Measurements from ENCODE around the gene MRC1. TPM values are rescaled to one million over a fixed set of nuclear protein-coding genes. Genes with fewer than 3 reads are reported as not detected.

Gene MRC1
- total RNA-seq, 1 donor from 2014 or later, result 0.11 TPM

DNA sequence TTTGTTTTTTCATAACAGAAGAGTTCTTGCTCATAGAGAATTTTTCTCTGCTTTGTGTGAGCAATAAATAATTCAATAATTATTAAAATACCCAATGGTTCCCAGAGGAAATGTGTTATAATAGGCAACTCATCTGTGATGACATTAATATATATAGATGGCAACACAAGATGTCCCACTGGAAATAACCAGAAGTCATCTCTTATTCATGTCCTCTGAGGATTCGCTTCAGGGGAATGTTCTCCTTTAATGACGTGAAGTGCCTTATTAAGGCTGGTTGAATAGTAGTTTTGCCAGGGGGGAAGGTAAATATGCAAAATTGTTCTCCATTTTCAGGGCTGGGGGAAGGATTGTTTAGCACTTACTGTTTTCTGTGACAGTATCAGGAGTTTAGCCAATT, 145.7 kb downstream of the MRC1 start:
- Mint-ChIP-seq H3K4me1 (no peaks in the 10 kb centered on the region), H3K36me3 (ENCODE audit: low read depth) (no peaks in the 10 kb centered on the region), H3K9me3 (peaks cover 3% of the 10 kb centered on the region), H3K27me3 (no peaks in the 10 kb centered on the region), H3K27ac (no peak overlapping the region), H3K4me3 (no peak overlapping the region)
- CTCF ChIA-PET, result no interaction called here
- ATAC-seq (ENCODE audit: low read depth), result no peak
- DNase-seq, result no peak
- POLR2A ChIA-PET, result no interaction called here
- intact Hi-C loops (cut with micrococcal nuclease), result no loop called here
- TF ChIP-seq, protein P1, sequence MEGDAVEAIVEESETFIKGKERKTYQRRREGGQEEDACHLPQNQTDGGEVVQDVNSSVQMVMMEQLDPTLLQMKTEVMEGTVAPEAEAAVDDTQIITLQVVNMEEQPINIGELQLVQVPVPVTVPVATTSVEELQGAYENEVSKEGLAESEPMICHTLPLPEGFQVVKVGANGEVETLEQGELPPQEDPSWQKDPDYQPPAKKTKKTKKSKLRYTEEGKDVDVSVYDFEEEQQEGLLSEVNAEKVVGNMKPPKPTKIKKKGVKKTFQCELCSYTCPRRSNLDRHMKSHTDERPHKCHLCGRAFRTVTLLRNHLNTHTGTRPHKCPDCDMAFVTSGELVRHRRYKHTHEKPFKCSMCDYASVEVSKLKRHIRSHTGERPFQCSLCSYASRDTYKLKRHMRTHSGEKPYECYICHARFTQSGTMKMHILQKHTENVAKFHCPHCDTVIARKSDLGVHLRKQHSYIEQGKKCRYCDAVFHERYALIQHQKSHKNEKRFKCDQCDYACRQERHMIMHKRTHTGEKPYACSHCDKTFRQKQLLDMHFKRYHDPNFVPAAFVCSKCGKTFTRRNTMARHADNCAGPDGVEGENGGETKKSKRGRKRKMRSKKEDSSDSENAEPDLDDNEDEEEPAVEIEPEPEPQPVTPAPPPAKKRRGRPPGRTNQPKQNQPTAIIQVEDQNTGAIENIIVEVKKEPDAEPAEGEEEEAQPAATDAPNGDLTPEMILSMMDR (IDR thresholded peaks at IDR 0.05), result no peak

DNA sequence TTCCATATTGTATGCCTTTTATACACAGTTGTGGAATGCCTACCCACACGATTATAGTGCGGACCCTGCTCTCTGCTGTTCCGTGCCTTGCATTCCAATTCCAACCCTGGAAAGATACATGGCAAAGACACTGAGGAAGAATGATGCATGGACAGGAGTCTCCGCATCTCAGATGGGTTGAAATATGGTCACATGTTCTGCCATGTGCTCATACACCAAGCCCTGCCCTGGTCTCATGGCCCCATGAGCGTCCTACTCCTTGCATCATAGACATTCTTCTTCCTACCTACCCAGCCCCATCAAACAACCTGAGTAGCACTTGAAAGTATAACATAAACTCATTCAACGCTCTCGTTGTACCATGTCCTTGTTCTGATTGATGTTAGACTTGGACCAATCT, 148.9 kb downstream of the MRC1 start:
- DNase-seq, result no peak
- ChIA-PET CTCF (no interaction called here), POLR2A (no interaction called here)
- no peaks in the 10 kb centered on the region for H3K27me3 Mint-ChIP-seq
- no peaks in the 10 kb centered on the region for H3K36me3 Mint-ChIP-seq (ENCODE audit: low read depth)
- H3K4me1 Mint-ChIP-seq, result no peaks in the 10 kb centered on the region
- no peak for ATAC-seq (ENCODE audit: low read depth)
- H3K4me3 Mint-ChIP-seq, result no peak overlapping the region
- H3K9me3 Mint-ChIP-seq, result peaks cover 7% of the 10 kb centered on the region
- intact Hi-C loops (cut with micrococcal nuclease), result no loop called here
- no peak overlapping the region for H3K27ac Mint-ChIP-seq
- TF ChIP-seq, protein P1 (IDR thresholded peaks at IDR 0.05), result no peak

DNA sequence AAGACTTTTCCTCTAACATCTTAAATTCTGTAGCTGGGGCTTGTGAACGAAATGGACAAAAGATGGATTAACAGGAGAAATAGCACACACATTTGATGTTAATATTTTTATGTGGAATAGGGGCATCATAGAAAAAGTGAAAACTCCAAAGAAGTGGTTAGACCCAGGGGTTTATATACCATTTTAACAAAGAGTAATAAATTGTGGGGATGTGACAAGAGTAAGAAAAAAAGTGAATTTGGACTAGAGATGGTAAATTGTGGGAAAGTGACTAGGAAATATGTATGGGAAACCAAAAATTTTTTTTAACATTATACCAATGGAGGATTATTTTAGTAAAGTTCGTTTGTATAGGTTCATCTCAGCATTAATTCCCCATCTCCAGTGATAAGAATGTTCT, 150.7 kb downstream of the MRC1 start:
- intact Hi-C loops (cut with micrococcal nuclease), result no loop called here
- ChIA-PET CTCF (no interaction called here), POLR2A (no interaction called here)
- H3K9me3 Mint-ChIP-seq, result peaks cover 7% of the 10 kb centered on the region
- H3K36me3 Mint-ChIP-seq (ENCODE audit: low read depth), result no peaks in the 10 kb centered on the region
- H3K4me1 Mint-ChIP-seq, result no peaks in the 10 kb centered on the region
- no peak overlapping the region for H3K4me3 Mint-ChIP-seq
- no peak for ATAC-seq (ENCODE audit: low read depth)
- TF ChIP-seq, protein P1 (IDR thresholded peaks at IDR 0.05), result no peak
- H3K27ac Mint-ChIP-seq, result no peak overlapping the region
- H3K27me3 Mint-ChIP-seq, result no peaks in the 10 kb centered on the region
- DNase-seq, result no peak

Other genes starting within 250 kb of the MRC1 start
- 1.8 and 2.6 TPM in 2 replicates for gene HACD1, start 192.0 kb upstream of the MRC1 start, total RNA-seq
- gene STAM, start 165.2 kb upstream of the MRC1 start, total RNA-seq, result 25.5 and 28.7 TPM in 2 replicates
- gene TMEM236, start 57.1 kb upstream of the MRC1 start, total RNA-seq, result 0.09 and 0.10 TPM in 2 replicates
- gene SLC39A12, start 142.6 kb downstream of the MRC1 start, total RNA-seq, result not detected in 2 replicates